ENCODE results near the gene CDCA3.
A peak's percentile ranks its signal among the peaks of the same experiment; 100 is the strongest.
"Not testable (repeated sequence)": the region's sequence is repeated elsewhere in the genome, so short reads cannot be mapped to it uniquely, and the experiment has no call there.

The CDCA3 gene

DNA sequence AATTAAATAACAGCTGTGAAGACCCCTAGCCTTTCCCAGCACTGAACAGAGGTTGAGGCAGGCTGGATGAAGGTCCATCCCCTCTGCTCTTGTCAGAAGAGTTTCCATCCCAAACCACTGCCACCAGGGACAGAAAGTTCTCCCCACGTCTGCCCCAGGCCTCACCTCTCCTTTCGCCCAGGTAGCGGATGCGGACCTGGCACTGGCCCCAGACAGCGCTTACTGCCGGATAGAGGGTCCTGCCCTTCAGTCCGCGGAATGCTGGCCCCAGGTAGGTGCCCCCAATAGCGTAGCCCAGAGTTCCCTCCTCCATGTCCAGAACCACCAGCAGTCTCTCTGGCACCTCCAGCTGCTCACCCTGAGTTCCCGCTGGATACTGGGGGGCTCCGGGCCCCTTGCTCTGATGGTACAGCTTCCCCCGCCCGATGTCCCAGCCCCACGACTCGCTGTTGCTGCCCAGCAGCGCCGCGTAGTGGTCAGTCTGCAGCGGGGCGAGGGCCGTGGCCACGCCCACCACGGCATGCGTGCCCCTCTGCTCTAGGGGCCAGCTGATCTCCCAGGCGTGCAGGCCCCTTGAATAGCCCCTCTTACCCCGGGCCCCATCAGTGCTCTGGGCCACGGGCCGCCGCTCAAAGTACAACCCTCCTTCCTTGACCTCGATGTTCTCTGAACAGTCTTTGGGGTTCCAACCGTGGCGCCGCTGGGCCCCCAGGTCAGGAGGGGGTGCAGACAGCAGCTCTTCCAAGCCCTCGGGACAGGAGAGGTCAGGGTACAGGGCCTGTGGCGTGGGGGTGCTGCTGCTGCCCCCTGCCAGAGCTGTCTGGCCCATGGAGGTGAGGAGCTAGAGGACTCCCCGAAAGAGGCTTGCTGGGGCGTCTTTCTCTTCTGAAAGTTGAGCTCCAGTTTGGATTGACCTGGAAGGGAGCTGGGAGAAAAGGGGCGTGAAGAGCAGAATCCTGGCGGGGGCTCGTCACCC is 21.3 kb upstream of the CDCA3 start:
- peak; percentile 67 to 81 (median 69) for DNase-seq (ENCODE audit: low read depth in 3 of 3)

DNA sequence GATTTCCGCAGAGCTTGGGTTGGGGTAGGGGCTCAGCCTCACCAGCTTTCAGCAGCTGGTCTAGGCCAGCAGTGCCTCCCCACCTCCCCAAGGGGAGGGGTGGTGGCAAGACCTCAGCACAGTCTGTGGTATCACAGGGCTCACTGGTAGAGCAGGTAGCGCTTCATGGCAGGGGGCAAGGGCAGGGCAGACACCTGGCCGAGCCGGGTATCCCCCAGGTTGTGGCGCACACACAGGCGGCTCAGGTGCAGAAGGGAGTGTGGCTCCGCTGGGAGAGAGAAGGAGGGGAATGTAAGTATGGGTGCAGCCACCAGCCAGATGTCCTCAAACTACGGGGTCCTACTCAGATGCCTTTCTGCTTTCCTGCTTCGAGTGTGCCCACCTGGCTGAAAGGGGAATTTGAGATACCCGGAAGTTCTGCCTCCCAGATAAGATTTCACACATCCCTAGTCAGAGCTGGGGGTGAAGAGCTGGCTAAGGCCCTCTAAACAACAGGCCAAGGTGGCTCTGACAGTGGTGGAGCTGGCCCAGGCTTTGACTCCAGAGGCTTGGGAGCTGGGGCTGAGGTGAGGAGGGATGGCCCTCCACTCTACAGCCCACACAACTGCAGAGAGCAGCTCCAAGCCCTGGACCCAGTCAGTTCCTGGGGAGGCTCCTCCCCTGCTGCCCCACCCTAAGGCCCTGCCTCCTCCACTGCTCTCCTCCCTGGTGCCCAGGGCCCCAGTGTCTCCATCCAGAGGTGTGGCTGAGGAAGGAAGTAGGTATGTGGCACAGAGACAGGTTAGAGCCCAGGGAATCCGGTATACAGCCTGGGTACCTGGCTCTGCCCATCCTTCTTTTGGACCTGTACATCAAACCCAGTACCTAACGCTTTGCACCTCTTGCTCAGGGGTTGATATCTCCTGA is 20.2 kb upstream of the CDCA3 start:
- peak in 1 of 3 donors; percentile 30 for DNase-seq (ENCODE audit: low read depth in 3 of 3)

DNA sequence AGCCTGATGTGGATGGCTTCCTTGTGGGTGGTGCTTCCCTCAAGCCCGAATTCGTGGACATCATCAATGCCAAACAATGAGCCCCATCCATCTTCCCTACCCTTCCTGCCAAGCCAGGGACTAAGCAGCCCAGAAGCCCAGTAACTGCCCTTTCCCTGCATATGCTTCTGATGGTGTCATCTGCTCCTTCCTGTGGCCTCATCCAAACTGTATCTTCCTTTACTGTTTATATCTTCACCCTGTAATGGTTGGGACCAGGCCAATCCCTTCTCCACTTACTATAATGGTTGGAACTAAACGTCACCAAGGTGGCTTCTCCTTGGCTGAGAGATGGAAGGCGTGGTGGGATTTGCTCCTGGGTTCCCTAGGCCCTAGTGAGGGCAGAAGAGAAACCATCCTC is 19.2 kb upstream of the CDCA3 start:
- not testable (repeated sequence) for DNase-seq (ENCODE audit: low read depth in 3 of 3)

DNA sequence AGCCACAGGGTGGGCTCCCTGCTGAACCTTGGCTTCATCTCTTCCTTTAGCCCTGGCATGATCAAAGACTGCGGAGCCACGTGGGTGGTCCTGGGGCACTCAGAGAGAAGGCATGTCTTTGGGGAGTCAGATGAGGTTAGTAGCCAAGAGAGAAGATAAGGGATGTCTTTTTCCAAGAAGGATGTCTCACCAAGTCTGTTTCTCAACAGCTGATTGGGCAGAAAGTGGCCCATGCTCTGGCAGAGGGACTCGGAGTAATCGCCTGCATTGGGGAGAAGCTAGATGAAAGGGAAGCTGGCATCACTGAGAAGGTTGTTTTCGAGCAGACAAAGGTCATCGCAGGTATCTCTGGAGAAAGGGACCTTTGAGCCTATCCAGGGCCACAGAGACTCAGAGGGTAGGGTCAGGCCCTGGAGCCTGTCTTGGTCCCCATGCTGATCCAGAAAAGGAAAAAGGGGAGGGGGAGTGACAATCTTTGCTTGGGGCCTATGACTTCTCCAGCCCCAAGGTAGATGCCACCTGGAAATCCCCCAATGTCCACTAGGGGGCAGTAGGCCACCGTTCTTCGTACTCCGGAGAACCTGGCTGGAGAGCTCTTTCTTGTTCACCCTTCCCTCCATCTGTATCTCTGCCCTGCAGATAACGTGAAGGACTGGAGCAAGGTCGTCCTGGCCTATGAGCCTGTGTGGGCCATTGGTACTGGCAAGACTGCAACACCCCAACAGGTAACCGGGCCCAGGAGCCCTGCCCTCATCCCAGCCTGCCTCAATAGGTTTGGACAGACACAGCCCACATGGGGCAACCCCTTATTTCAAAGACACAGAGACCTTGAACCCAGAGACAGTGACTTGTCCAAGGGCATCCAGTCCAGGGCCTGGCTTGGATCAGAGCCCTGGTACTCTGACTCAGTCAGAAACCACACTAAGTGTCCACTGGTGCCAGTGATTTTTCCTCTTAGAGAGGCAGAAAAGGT is 18.2 kb upstream of the CDCA3 start:
- peak; percentile 71 to 77 (median 77) for DNase-seq (ENCODE audit: low read depth in 3 of 3)

DNA sequence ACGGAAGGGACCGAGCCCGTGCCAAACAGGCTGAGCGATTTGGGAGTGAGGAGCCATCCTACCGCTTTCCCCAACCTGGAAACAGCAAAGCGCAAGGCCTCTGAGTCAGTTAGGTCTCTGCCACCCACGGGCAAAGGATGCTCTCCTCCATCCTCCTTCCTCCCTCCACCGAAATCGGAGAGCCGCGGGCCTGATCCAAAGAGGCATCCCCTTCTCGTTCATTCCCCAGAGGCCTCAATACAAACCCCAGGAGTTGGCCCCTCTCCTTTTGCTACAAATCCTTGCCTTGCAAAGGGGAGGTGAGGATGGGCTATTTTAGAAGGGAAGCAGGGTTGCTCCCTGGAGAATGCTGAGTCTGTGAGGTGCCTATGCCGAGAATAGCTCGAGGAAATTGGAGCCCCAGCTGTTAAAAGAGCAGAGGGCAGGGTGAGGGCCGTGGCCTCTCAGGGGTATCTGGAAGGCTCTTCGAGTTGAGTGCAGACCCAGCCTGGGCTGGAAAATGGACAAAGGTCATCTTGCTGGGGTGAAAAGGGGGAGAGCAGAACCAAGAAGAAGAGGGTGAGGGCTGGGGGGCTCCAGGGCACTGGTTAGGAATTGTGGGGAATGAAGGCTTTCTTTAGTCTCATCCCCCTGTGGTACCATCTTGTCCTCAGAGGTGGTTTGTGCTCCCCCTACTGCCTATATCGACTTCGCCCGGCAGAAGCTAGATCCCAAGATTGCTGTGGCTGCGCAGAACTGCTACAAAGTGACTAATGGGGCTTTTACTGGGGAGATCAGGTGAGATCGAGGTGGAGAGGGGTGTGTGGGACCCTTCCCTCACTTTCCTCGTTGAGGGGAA is 17.3 kb upstream of the CDCA3 start:
- no peak for DNase-seq (ENCODE audit: low read depth in 3 of 3)

DNA sequence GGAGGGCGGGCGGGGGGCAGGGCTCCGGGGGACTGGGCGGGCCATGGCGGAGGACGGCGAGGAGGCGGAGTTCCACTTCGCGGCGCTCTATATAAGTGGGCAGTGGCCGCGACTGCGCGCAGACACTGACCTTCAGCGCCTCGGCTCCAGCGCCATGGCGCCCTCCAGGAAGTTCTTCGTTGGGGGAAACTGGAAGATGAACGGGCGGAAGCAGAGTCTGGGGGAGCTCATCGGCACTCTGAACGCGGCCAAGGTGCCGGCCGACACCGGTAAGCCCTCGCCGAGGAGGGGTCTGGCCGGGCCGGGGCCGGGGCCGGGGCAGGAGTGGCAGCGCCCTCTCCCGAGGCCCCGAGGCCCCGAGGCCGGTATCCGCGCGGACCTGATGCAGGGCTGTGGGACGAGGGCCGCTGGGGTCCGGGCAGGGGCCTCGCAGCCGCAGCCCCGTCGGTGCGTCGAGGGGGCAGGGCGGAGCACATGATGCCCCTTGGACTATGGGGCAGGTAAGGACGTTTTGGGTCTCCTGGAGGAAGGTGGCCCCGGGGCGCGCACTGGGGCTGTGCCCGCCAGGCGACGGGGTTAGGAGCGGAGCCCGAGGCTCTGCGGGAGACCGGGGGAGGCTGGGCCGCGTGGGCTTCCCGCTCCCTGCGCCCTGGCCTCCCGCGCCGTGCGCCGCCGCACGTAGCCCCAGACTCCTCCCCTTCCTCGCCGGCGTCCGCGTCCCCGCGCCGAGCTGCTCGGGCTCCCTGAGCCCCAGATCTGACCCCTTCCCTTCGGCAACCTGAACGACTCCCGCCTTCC is 16.5 kb upstream of the CDCA3 start, which contains the start of gene TPI1:
Gene TPI1 (plus strand): TSS at position 119 of the 798 bp plus-strand sequence. CDS start 36 bp downstream, at position 155.
- peak; percentile 61 to 82 (median 68) for DNase-seq (ENCODE audit: low read depth in 3 of 3)

DNA sequence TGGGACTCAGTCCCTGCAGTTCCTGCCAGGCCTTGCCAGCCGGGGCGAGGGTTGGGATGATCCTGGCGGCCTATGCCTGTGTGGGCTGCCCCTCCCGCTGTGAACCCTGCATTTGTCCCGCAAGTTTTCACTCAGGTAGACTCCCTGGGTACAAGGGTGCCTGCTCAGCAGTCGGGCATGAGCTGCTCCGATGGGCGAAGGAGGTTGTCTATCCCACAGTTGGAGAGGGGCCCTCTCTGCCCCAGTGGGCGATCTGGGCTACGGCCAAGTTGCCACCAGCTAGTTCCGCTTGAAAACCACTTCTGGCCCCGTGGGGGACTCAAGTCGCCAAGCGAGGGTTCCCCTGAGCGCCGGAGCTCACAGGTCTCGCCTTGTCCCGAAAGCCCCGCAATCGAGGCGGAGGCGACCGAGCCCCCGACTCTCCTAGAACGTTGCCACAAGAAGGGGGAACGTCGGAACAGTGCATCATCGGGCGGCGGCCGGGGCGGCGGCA is 15.9 kb upstream of the CDCA3 start:
- no peak for DNase-seq (ENCODE audit: low read depth in 3 of 3)

DNA sequence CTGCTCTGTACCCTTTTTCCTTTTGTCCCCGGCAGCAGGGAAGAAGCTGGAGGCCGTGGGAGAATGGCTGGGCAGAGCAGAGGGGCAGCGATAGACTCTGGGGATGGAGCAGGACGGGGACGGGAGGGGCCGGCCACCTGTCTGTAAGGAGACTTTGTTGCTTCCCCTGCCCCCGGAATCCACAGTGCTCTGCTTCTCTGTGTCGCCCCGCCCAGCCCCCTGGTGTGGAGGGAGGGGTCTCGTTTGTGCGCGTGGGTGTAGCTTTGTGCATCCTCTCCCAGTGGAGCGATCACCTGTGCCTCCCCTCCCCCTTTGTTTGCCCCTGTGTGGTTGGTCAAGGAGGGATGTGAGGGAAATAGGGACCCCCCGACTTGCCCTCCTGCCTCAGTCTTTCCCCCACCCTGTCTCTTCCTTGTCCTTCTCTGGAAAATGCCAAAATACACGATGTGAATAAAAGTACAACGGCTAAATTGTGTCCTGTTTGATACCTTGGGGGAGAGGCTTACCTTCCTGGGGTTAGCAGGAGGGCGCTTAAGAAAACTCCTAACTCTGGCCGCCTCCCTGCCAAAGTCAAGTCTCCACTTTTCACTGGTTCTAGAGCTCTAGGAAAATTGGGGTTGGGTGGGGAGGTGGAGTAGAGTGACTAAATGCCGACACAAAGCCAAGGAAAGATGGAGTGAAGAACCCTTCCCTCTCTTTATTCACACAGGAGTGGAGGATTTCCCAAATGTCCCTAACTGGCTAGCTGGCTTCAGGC is 15.3 kb upstream of the CDCA3 start:
- DNase-seq (ENCODE audit: low read depth in 3 of 3): no peak

DNA sequence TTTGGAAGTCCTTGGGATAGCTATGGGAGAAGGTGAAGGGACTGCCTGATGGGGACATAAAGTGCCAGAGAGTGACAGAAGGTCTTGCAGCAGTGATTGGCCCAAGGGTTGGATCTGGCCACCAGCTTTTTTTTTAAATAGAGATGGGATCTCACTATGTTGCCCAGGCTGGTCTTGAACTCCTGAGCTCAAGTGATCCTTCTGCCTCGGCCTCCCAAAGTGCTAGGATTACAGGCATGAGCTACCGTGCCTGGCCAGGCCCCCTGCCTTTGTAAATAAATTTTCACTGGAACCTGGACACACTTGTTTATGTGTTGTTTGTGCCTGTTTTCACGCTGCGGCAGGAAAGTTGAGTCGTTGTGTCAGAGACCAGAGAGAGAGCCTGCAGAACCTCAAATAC is 14.2 kb upstream of the CDCA3 start:
- DNase-seq (ENCODE audit: low read depth in 3 of 3): not testable (repeated sequence)

DNA sequence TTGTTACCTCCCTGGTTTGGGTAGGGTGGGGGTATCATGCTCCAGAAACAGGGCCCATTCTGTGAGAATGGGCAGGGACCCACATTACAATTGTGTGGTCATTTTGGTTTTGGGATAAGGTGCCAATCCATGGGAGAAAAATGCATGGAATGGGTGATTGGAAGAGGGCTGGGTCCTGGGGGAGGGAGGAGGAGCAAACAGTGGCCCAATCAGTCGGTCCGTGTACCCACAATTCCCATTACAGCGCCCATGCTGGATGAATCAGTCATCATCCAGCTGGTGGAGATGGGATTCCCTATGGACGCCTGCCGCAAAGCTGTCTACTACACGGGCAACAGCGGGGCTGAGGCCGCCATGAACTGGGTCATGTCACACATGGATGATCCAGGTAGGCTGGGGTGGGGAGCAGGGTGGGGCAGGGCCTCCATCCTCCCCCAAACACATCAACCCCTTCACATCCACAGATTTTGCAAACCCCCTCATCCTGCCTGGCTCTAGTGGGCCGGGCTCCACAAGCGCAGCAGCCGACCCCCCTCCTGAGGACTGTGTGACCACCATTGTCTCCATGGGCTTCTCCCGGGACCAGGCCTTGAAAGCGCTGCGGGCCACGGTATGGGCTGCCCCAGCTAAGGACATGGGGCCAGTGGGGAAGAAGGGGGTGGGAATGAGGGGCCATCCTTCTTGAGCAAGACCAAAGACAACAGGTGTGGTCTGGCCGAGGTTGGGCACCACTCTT is 12.7 kb upstream of the CDCA3 start:
- DNase-seq (ENCODE audit: low read depth in 3 of 3): no peak

DNA sequence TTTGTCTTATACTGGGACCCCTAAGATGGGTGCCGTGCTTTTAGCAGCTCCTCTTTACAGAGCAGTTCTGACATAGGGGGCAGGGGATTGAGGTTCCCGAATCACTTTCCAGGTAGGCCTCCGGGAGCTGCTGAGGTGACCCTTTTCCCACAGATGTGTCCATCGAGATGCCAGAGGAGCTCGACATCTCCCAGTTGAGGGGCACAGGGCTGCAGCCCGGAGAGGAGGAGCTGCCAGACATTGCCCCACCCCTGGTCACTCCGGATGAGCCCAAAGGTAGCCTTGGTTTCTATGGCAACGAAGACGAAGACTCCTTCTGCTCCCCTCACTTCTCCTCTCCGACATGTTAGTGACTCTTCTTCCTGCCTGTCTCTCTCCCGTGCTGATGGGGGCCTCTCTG is 11.9 kb upstream of the CDCA3 start:
- DNase-seq (ENCODE audit: low read depth in 3 of 3): no peak

DNA sequence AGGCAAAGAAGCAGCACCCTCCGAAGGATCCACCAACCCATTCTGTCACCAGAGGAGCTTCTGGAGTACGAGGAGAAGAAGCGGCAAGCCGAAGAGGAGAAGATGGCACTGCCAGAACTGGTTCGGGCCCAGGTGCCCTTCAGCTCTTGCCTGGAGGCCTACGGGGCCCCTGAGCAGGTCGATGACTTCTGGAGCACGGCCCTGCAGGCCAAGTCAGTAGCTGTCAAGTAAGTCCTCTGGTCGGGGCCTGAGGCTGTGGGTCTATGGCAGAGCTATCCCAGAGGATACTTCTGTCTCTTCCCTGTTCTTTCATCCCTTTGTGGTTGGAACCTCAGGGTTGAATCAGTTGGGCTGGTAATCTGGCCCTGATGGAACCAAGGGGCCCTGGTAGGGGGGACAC is 10.3 kb upstream of the CDCA3 start:
- DNase-seq (ENCODE audit: low read depth in 3 of 3): no peak

DNA sequence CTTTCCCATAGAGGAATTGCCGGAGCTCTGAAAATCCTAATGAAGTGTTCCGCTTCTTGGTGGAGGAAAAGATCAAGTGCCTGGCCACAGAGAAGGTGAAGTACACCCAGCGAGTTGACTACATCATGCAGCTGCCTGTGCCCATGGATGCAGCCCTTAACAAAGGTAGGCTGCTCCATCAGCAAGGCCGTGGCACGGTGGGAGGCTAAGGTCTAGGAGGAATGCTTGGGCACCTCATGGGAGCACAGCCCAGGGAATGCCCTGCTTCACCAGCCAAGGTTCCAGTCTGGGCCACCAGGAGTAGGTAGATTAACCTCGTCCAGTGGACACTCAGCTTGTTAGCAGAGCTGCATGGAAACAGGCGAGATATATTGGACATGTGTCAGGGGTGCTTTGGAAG is 9.9 kb upstream of the CDCA3 start:
- DNase-seq (ENCODE audit: low read depth in 3 of 3): no peak

DNA sequence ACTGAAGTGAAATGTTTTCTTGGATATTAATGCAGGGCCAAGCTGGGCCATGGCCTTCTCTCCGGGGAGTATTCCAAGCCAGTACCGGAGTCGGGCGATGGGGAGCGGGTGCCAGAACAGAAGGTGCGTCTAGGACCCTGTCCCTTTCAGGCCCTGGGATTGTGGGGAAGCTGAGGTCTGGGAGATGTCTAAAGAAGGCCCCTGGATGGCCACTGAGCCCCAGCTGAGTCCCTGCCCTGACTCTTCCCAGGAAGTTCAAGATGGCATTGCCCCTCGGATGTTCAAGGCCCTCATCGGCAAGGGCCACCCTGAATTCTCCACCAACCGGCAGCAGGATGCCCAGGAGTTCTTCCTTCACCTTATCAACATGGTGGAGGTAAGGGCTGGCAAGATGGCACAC is 9.0 kb upstream of the CDCA3 start:
- no peak for DNase-seq (ENCODE audit: low read depth in 3 of 3)

DNA sequence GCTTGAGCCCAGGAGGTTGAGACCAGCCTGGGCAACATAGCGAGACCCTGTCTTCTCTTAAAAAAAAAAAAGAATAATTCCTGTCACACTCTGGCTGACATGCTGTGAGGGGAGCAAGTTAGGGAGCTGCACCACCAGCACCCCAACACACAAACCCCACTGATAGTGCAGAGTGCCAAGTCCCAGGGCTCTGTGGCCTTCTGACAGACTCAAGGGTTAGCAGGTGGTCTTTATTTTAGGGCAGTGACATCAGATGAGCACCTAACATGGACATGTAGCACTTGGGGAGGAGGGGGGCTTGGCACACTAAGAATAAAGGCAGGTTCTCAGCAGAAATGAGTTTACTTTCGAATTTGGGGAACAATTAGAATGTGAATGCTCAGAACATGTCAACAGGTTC is 7.7 kb upstream of the CDCA3 start:
- no peak for DNase-seq (ENCODE audit: low read depth in 3 of 3)

DNA sequence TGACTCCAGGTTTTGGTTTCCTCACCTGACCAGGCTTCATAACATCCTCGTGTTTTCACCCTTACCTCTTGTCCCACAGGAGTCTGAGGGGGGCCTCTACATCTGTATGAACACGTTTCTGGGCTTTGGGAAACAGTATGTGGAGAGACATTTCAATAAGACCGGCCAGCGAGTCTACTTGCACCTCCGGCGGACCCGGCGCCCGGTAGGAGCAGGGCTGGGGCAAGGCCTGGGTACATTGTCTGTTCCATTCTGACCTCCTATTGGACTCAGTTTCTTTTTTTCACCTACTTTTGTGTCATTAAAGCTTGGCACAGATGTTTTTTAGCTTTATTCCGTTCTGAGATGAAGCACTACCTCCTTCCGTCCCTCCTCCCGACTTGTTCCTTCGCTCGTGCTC is 4.2 kb upstream of the CDCA3 start:
- no peak for DNase-seq (ENCODE audit: low read depth in 3 of 3)

DNA sequence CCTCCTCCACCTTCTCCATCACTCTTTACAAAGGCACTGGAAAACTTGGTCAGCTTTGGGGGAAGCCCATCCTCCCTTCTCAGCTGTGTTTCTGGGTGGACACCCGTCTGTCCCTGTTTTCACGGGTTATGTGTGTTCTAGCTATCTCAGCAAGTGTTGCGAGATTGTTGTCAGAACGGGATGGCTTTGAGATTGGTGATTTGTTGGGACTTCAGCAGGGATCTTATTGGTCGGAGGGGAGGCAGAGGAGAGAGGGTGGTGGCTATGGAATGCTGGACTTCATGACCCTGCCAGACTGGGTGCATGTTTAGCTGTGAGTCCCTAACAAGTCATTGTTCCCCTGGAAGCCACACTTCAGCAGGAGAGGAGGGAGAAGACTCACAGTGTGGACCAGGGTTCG is 3.0 kb upstream of the CDCA3 start:
- no peak for DNase-seq (ENCODE audit: low read depth in 3 of 3)

DNA sequence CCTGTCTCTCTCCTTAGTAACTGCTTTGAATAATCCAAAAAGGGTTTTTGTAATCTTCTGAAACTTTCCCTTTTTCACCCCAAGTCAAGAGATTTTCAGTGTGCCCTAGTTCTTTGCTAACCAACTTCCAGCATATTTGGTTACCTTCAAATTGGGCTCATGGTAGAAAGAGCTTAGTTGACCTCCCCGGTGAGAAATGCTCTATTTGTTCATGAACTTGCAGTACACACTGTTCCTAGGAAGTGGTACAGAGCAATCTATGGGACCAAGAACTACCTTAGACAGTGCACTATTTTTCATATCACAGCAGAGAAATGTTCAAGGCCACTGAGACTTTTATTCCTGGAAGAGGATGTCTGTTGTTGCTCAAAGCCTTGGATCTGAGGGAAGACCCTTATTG is 2.5 kb upstream of the CDCA3 start:
- DNase-seq (ENCODE audit: low read depth in 3 of 3): no peak

Measured in stimulated activated CD4-positive, alpha-beta T cell treated with anti-CD3 and anti-CD28 coated beads, TNF-alpha, amount 100 ng/mL, for 48 hours (primary cell).